Limb (tissue), 2 donors: ENCODE results near the gene REX1BD.
A peak's percentile ranks its signal among the peaks of the same experiment; 100 is the strongest.

Experiments used
- DNase-seq, 2 donors: peaks; one replicate each; pipeline ENCODE4 v3.0.0-alpha.2; 2016; ENCODE audit errors: extremely low spot score in 2 of 2

Gene REX1BD

DNA sequence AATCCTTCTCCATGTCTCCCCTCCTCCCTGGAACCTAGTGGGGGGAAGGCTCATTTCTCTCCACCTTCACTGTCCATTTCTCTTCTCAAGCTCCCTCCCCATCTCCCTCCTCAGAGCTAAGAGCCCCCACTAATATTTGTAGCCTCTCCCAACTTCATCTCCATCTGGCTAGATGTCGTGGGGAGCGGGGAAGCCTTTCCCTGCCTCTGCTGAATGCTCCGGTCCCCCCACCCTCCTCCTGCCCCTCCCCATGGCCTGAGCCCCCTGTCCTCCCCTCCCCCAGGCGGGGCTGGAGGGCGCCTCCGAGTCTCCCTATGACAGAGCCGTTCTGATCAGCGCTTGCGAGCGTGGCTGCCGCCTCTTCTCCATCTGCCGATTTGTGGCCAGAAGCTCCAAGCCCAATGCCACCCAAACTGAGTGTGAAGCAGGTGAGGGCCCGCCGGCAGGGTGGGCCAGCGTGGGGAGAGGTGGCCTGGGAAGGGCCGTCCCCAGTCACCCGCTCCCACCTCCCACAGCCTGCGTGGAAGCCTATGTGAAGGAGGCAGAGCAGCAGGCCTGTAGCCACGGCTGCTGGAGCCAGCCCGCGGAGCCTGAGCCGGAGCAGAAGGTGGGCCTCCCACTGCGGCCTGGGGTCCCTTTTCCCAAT, 25.1 kb downstream of the REX1BD start:
- no peak for DNase-seq

DNA sequence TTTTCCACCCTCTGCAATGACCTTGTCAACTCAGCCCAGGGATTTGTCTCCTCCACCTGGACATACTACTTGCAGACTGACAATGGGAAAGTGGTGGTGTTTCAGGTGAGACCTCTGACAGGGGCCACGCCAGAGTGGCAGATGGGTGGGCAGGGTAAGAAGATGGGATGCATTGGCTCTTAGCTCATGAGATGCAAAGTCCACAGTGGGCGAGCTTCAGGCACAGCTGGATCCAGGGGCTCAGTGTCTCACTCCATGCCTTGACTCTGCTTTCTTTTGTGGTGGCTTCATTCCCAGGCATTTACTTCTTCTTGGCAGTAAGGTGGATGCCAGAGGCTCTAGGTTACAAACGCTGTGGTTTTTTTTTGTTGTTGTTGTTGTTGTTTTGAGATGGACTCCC, 27.4 kb downstream of the REX1BD start:
- DNase-seq = no peak

DNA sequence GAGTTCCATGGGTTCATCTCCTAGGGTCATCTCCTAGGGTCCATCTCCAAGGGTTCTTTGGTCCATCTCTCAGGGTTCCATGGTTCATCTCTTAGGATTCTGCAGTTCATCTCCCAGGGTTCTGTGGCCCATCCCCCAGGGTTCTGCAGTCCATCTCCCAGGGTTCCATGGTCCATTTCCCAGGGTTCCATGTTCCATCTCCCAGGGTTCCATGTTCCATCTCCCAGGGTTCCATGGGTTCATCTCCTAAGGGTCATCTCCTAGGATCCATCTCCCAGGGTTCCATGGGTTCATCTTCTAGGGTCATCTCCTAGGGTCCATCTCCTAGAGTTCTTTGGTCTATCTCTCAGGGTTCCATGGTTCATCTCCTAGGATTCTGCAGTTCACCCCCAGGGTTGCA, 29.0 kb downstream of the REX1BD start:
- DNase-seq = no peak

DNA sequence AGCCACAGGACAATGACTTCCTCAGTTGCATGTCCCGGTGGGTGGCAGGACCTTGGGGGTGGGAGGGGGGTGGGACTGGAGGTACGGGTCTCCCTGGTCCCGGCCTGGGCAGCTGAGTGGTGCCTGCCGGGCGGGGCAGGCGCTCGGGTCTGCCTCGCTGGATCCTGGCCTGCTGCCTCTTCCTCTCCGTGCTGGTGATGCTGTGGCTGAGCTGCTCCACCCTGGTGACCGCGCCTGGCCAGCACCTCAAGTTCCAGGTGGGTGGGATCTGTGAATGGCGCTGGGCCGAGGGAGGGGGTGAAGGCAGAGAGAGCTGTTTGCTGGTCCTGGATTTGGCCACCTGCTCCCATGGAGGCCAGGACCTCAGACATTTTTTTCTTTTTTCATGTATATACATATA, 29.6 kb downstream of the REX1BD start:
- no peak for DNase-seq

DNA sequence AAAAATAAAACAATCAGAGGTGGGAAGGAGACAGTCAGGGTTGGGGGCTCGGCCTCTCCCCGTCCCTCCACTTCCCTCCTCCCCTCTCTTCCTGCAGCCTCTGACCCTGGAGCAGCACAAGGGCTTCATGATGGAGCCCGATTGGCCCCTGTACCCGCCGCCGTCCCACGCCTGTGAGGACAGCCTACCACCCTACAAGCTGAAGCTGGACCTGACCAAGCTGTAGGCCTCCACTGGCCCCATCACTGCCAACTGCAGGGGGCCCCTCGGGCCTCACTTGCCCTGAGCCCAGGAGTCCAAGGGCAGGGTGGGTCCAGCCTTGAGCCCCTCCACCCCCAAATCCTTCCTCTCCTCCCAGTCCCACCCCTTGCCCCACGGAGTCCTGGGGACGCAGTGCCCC, 31.7 kb downstream of the REX1BD start:
- DNase-seq = no peak

DNA sequence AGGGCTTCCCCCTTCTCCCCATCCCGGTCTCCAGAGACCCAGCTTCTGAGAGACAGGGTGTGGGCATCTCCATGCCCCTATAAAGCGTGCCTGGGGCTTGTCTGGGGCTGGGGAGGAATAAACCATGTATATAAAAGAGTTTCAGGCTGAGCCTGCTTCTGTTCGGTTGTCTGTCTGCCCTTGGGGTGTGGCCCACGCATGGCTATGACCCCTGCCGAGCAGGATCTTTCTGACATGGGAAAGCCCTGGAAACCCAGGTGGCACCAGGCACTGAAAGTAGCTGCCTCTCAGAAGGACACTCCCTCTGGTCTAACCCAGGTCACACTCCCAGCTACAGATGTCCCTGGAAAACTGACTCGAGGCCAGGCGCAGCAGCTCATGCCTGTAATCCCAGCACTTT, 32.3 kb downstream of the REX1BD start:
- DNase-seq = no peak

DNA sequence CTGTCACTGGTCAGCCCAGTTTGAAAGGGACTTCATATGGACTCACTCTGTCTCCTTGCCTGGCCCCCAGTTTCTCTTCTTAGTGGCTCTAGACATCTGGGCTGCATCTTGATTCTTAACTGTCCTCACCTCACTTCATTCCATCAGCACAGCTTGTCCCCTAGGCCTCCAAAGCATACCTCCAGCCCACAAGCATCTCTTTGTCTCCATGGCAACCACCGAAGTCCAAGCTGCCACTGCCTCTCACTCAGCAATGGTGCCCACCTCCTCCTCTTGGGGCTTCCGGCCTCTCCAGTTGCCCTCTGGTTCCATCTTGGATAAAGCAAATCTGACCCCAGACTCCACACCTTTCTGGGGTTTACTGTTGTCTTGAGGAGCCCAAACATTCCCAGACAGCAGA, 38.3 kb downstream of the REX1BD start:
- DNase-seq = no peak

DNA sequence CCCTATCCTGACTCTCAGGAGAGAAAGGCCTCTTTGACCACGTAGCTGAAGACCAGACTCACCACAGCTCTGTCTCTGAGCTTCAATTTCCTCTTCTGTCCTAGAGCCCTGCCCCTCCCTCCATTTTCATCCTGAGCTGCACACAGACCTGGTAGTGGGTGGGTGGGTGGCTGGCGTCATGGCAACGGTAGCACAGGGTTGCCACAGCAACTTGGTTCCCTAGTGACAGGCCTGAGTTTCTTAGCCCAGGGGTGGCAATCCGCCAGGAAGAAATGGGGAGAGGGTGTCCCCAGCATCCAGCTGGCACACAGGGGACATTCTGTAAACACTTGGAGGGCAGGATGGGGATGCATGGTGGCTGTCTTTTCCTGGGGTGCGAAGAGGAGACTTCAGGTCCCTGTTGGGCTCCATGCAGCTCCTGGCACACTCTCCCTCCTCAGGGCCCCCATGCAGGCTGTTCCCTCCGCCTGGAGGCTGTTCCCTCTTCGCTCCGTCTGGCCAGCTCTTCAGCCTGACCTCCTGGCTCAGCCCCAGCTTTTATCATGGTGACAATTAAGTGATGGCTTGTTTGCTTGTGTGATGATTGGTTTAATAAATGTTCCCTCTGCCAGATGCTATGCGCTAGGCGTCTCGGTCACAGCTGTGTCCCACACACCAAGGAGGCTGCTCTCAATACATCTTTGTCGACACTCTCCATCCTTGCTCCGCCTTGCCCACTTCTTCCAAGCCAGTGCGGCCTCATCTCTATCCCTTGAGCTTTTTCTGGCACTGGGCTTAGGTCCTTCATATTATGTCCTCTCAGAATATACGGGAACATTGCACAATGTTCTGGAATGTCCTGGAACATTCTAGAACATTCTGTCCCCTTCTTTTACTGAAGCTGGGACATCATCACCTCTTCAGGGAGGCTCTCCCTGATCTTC, 40.8 kb downstream of the REX1BD start:
- peak in 1 of 2 donors; percentile 54 for DNase-seq

DNA sequence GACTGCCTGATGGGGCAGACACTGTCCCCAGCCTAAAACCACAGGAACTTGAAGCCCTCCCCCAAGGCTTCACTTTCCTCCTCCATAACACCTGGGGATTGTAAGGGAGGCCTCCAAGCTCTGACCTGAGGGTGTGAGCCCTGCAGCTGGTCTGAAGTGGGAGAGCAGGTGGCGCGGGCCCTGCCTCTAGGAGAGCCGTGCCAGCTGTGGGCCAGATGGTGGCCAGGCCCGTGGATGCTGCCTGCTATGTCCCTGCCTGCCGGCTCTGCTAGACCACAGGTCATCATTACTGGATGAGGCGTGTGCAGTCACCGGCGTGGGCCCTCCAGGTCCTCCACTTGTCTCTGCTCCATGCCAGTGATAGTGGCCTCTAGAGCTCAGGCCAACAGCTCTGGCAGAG, 44.7 kb downstream of the REX1BD start:
- no peak for DNase-seq

DNA sequence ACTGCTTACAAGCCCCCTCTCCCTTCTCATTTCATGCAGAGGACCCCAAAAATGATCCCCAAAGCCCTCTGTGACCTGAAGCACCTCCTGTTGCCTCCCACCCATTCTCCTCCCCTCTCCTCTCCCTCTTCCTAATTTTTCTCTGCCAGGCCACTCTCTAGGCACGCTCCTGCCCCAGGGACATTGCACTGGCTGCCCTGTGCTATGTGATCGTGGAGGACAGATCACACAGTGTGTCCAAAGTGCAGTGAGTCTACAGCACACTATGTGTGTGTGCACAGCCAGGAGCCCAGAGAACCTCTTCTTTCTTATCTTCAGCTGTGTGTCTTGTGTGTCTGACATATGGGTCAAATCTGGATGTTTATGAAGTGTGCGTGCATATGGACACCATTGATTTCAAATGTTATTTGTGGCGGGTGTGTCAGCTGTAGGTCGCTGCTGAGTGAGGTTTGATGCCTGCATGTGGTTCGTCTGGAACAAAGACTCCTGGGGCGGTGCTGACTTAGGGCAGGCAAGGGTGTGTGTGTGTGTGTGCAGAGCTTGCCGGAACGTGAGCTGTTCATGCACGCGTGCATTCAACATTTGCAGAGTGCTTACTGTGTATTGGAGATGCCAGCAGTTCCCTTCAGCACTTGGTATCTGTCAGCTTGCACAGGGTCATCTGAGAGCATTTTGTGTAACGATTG, 46.2 kb downstream of the REX1BD start:
- peak in 1 of 2 donors; percentile 27 for DNase-seq

DNA sequence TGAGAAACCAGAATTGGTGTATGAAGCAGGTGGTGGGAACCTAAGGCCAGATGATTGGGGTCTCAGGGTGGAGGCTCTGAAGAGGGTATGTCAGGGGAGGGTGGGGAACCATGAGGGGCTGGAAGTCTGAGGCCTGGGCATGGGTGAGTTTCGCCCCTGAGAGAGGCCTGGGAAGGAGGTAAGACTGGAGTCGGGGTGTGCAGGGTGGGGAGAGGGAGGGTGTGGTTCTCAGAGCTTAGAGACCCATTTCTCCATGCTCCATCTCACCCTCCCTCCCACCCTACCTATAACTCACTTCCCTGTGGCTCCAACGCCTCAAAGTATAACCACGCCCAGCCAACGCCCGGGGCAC, 47.2 kb downstream of the REX1BD start:
- no peak for DNase-seq

DNA sequence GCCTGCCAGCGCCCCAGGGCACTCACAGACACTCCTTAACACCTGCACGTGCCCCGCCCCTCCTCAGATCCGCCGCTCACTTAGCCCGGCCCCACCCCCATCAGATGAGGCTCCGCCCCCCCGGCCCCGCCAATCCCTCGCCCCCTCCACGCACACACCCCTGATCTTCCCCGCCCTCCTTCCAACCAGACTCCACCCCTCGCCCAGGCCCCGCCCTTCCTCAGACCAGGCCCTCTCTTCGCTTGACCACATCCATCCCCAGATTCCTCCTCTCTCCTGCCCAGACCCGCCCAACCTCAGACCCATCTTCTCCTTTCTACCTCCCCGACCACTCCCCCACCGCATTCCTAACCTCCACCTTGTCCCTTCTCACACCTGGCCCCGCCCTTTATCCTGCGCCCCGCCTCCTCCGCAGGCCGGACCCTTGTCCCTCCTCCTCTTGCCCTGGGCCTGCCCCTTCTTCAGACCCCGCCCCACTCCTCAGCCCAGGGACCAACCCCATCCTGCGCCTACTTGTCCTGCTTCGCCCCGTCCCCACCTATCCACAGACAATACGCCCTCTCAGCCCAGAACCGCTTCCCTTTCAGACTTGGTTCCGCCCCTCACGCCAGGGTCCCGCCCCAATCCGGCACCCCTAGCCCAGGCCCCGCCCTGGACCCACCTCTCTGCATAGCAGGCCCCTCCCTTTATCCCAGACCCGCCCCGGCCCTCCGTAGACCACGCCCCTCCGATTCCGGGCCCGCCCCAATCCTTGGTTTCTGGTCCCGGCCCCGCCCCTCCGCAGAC, 47.8 kb downstream of the REX1BD start:
- DNase-seq = peak; percentile 90 to 99

DNA sequence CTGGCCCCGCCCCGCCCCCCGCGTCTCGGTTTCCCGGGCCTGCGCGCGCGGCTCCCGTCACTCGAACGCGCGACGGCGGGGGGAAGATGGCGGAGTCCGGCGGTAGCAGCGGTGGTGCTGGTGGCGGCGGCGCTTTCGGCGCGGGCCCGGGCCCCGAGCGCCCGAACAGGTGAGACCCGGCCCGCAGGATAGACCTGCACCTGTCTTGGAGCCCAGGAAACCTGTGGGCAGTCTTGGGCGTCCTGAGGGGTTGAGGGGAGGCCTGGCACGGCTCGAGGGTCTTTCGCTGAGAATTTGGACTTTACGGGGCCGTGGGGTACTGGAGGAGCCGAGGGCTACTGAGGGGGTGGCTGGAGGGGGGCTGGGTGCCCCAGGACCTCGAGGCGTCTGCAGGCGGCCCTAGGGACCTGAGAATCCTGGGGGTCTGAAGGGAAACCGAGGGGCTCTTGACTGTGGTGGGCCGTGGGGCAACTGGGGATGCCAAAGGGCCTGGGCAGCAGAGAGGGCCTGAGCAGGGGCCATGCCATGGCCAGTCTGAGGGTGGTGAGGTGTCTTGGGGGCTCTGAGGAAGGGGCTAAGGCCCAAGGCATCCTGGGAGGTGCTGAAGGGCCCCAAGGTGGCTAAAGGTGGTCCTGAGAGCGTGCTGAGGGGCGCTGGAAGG, 48.5 kb downstream of the REX1BD start, which contains the start of gene KLHL26:
Gene KLHL26 (plus strand): TSS at position 60 of the 661 bp plus-strand sequence. CDS start 27 bp downstream, at position 87.
- DNase-seq = no peak

DNA sequence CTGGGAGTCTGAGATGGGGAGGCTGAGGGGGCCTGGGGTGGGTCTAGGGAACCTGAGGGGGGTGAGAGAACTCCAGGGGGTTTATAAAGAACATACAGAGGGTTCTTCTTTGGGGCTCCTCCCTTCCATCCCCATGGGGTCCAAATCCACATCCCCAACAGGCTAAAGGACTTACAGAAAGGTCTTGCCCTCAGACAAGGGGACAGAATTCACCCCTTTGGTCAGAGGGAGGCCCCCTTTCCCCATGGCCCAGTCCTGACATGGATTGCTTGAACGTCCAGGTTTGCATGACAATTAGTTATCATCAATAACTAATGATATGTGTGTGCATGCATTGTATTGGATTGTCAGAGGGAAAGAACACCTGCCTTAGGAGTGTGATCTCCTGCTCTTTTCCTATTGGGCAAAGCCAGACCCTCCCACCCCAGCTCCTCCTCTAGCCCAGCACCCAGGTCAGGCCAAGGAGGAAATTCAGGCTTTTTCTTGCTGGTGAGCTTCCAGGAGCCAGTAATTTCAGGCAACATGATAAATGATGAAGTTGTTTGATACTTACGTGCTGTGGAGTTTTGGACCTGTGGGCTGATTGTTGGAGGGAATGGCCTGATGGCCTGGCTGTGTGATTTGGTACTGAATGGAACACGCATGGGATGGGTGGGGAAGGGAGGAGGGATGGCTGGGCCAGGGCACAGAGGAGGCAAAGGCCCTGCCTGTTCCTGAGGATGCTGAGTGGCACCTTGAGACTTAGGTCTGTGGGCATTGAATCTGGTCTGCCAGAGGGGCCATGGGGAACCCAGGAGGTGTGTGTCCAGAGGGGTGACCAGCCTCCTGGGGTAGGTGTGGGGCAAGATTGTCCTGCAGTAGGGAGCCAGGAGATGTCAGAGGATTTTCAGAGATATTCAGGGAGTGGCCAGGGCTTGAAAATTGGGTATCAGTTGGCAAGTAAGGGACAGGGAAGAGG, 49.4 kb downstream of the REX1BD start:
- no peak for DNase-seq

DNA sequence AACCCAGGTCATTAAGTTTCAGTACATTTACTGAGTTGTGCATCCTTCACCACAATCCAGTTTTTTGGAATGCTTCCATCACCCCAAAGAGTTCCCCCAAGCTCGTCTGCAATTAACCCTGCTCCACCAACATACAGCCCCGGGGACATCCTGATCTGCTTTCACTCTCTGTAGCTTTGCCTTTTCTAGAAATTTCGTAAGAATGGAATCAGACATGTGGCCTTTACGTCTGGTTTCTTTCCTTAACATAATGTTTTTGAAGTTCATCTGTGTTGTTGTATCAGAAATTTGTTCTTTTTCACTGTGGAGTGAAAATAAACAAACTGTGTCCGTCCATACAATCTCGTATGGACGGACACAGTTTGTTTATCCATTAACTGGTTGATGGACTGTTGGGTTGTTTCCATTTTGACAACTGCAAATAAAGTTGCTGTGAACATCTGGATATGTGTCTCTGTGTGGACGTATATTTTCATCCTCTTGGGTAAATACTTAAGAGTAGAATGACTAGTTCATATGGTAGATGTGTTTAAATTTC, 51.2 kb downstream of the REX1BD start:
- no peak for DNase-seq
